NCI-H446 treated with DMSO at 0.1 percent for 48 hours (cell line): Measurements from ENCODE around the gene MTX3.

ENCODE experiments used
- DNase-seq: peaks from one replicate; lab custom pipeline; 2025; lab: John Stamatoyannopoulos, UW

Gene MTX3

GRCh38 chr5:79983618-79984017, 7.4 kb downstream of the MTX3 start:
- no peak for DNase-seq

GRCh38 chr5:79982136-79982535, 8.9 kb downstream of the MTX3 start:
- no peak for DNase-seq

- DNase-seq: no peak
Observed at GRCh38 chr5:79976759-79977515, 14.1 kb downstream of the MTX3 start.

GRCh38 chr5:79975422-79975821, 15.6 kb downstream of the MTX3 start:
- DNase-seq: no peak

DNA sequence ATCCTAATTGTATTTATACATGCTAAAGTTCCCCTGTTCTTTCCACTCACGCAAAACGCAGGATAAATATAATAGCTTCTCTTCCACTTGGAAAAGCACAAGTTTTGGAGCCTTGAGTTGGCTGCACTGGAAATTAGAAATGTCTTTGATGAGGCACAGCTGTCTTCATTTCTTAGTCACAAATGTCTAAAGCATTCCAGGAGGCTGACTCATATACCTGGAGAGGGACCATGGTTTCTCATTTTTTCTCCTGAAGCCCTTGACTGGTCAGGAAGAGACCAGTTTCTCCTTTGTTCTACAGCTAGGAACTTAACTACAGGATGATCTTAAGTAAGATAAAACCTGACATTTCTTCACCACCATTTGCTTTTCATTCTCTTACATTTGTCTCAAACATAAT, 16.2 kb downstream of the MTX3 start:
- no peak for DNase-seq

GRCh38 chr5:79973996-79974395, 17.1 kb downstream of the MTX3 start:
- no peak for DNase-seq

GRCh38 chr5:79973511-79973910, 17.6 kb downstream of the MTX3 start:
- no peak for DNase-seq

DNA sequence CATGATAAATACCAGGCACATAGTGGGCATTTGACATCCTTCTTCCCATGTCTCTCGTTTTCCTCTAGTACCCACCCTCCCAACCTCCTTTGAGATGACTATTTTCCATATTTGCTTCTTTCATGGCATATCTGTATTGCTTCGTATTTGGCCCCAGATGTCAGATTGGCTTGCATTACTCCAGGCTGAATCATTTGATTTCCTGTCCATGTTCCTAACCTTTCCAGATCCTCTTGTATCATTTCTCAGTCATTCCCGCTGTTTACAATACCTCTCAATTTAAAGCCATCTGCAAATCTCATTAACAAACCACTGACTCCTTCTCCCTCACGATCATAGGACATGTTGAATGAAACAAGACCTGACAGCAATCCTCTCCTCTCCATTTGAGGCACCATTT, 19.9 kb downstream of the MTX3 start:
- no peak for DNase-seq

- DNase-seq: no peak
Observed at GRCh38 chr5:79966448-79966847, 24.6 kb downstream of the MTX3 start.

DNA sequence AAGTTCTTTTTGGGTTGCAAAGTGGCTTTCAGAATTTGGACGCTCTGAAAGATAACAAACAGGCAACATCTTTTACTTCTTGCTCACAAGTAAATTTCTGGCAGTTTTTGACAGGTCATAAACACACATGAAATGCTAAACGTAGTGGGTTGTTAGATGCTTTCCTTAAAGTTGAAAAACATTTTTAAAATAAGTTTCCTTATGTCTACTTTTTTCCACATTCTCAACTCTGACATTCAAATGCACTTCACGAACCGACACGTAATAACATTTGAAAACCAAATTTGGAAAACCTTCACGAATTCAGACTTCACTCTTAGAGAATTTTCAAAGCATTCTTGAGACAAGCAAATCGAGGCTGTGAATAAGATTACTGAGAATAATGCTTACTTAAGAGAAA, 26.9 kb downstream of the MTX3 start:
- DNase-seq: no peak

DNA sequence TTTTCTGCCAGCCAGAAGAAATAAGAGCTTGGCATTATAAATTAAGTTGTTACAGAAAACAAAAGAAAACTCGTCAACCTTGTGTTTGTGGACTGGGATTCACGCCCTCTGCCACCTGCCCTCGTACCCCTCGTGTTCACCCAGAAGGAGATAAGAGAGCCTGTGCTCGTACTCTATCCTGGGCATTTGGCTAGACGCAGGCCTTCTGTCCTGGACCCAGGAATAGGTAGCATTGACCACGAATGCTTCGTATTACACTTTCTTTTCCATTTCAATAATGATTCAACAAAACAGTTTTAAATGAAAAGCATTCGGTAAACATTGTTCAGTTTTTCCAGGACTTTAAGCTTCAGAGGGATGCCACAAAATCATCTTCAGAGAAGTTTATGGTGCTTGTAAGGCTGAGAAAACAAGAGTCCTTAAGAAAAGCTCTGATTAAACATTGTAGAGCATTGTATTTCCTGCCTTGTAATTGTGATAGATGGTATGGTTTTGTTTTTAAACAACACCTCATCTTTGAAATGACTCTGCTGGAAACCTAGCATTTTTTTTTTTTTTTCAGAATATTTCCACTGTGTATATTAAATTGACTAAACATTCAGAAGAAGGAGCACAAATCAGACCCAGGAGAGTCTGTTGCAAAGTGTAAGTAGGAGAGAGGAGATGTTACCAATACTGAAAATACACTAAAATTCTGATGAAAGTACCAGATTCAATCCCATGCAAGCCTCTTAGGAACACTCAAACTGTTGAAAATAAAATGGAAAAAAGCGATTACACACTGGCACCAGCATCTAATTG, 27.6 kb downstream of the MTX3 start:
- DNase-seq: no peak

GRCh38 chr5:79962575-79963222, 28.4 kb downstream of the MTX3 start:
- DNase-seq: no peak

GRCh38 chr5:79961716-79962574, 29.1 kb downstream of the MTX3 start:
- no peak for DNase-seq

DNA sequence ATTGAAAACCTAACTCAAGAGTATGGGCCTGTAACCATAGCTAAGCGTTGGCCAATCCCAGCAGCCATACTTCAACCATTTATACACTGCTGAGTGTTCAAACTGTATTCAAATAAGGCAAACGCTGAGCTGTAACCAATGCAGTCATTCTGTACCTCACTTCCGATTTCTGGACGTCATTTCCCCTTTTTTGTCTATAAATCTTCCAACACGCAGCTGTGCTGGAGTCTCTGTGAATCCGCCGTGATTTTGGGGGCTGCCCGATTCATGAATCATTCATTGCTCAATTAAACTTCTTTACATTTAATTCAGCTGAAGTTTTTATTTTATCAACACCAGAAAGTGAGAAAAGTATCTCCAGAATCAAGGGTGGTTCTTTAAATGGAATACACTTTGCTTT, 31.7 kb downstream of the MTX3 start:
- no peak for DNase-seq

DNA sequence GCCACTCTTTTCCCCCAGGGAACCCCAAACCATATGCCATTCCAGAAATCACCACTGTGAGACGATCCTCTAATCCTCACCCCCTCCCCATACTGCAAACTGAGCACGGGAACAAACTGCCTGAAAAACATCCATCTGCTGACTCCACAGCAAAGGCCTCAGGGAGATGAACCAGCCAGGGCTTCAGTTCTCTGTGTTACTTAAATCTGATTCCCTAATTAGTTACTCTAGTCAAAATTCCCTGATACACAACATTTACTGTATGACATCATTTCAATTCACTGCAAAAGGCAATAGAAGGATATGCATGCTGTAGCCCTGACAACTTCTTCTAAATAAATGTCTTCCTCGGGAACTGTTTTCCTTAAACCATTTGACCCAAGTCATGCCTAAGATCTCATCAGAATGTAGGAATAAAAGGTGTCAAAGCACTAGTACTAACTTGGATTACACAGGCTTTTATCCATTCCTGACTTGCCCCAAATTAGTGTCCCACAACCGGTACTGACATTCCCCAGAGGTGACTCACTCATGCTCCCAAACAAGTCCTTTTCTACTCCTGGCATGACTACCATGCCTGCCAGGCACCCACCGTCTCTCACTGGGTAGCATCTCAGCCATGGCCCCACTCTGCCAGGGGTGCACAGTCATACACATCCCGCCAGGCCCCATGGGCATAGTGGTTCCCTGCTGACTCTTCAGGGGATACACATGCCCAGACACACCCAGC, 35.0 kb downstream of the MTX3 start:
- no peak for DNase-seq

GRCh38 chr5:79955356-79955895, 35.6 kb downstream of the MTX3 start:
- DNase-seq: no peak

DNA sequence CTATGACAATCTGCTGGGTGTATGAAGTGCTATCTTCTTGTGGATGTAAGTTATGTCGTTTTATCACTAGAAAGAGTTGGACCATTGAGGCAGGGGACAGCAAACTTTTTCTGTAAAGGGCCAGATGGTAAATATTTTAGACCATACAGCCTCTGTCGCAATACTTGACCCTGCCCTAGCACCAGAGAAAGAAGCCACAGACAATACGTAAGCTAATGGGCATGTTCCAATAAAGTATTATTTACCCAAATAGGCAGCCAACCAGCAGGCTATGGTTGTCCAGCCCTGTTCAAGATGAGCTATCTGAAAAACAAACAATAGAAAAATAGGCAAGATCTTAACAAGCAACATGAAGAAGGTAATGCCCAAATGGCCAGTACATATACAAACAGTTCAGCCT, 36.4 kb downstream of the MTX3 start:
- DNase-seq: no peak

DNA sequence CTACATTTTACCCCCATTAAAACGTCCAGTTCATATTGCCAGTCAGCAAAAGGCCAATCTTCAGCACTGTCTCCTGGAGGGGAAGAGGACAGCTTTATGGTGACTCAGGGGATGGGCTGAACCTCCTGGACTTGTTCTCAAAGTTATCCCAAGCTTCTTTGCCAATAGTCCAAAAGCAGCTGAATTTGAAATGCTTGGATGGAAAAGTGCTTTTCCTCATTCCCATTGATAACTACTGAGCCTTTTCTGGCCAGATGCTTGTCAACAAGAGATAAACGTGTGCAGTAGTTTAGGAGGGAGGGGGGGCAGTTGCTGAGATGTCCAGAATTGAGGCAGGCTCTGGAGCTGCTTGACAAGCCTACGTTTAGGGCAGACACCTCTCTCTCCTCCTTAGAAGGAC, 43.5 kb downstream of the MTX3 start:
- DNase-seq: no peak

- DNase-seq: no peak
Observed at GRCh38 chr5:79938468-79938867, 52.6 kb downstream of the MTX3 start.

DNA sequence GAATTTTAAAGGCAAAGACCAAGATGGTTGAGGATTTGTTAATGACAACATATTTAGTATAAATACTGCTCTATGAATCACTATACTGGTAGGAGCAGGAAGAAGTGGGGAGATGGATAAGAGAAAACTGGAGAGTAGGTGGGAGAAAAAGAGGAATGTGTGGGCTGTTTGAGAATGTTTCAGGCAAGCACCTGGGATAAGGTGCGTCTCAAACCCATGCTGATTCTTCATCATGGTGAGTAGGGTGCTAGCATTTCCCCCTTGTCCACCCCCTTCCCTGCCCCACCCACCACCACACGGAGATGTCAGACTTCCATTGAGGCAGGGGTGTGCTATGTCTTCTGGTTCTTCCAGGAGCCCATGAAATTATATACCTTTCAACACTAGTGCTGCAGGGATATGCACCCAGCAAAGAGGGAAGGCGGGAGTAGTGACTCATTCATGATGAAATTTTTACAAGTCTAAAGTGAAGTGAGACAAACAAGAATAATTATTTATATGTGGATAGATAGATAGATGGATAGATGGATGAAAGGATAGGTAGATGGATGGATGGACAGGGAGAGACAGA, 54.3 kb downstream of the MTX3 start:
- no peak for DNase-seq
